ENCODE results near the gene RAB9A.

DNA sequence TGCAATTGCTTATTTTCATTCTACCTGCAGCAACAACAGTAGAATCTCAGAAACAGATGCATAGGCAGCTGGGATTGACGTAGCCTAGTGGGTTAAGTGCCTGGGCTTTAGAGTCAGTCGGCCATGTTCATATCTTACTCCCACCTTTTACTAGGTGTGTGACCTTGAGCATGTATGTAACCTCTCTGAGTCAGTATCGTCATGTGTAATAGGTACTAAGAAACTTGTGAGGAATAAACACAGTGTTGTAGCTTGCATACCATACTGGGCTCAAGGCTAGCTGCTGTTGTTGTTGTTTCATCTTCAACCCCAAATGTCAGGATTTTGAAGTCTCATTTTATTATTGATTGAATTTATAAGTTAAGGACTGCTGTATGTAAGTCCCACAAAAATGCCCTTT, 14.2 kb downstream of the RAB9A start:
- TF ChIP-seq, protein P1, sequence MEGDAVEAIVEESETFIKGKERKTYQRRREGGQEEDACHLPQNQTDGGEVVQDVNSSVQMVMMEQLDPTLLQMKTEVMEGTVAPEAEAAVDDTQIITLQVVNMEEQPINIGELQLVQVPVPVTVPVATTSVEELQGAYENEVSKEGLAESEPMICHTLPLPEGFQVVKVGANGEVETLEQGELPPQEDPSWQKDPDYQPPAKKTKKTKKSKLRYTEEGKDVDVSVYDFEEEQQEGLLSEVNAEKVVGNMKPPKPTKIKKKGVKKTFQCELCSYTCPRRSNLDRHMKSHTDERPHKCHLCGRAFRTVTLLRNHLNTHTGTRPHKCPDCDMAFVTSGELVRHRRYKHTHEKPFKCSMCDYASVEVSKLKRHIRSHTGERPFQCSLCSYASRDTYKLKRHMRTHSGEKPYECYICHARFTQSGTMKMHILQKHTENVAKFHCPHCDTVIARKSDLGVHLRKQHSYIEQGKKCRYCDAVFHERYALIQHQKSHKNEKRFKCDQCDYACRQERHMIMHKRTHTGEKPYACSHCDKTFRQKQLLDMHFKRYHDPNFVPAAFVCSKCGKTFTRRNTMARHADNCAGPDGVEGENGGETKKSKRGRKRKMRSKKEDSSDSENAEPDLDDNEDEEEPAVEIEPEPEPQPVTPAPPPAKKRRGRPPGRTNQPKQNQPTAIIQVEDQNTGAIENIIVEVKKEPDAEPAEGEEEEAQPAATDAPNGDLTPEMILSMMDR (IDR thresholded peaks at IDR 0.05), result no peak
- no peak for TF ChIP-seq EP300 (IDR thresholded peaks at IDR 0.05)
